ENCODE results near the gene SLC18A3.

The SLC18A3 gene

DNA sequence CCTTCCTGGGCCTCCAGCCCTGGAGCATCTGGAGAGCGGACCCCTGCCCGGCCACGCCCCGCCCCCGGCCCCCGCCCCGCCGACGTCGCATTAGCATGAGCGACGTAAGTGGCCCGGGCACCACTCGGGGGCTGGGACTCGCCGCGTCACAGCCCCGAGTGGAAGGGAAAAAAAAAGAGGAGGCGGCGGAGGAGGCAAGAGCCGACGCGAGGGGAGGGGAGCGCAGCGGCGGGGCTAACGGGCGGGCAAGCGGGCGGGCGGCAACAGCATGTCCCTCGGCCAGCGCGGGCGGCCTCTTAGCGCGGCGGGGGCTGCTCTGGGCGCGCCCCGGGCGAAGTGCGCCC, at the start of gene SLC18A3:
SLC18A3 (plus strand) TSS at position 197 of the 344 bp plus-strand sequence. CDS start 431 bp downstream, outside the sequence.
- DNase-seq (ENCODE audit: low read depth): no peak

DNA sequence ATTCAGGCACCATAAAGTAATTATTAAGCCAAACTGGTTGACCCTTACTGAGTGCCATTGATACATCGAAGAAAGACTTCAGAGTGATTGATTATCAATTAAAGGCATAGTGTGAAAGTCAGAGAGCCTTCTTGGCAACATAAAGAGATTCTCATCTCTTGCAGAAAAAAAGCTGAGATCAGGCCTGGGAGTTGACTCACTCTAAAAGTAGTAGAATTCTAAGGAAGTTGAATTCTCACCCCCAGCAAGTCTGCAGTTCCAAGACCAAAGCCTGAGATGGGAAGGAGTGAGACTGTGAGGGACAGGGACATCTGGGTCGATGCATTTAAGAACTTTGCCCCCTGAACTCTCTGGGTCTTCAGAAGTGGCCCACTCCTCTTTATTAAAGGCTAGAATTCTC, 49.6 kb upstream of the SLC18A3 start:
- DNase-seq (ENCODE audit: low read depth): no peak

DNA sequence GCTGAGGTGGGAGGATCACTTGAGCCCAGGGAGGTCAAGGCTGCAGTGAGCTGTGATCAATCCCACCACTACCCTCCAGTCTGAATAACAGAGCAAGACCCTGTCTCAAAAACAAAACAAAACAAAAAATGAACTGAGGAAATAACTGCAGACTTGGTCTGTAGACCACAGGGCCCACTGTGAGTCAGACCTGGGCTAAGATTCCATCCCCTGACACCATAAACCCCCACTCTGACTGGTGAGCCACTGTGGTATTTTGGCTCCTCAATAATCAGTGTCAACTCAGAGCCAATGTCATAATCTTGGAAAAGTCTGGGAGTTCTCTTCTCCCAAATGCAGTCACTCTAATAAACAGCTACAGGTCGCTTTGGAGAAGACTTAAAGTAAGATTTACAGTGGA, 47.2 kb upstream of the SLC18A3 start:
- no peak for DNase-seq (ENCODE audit: low read depth)

DNA sequence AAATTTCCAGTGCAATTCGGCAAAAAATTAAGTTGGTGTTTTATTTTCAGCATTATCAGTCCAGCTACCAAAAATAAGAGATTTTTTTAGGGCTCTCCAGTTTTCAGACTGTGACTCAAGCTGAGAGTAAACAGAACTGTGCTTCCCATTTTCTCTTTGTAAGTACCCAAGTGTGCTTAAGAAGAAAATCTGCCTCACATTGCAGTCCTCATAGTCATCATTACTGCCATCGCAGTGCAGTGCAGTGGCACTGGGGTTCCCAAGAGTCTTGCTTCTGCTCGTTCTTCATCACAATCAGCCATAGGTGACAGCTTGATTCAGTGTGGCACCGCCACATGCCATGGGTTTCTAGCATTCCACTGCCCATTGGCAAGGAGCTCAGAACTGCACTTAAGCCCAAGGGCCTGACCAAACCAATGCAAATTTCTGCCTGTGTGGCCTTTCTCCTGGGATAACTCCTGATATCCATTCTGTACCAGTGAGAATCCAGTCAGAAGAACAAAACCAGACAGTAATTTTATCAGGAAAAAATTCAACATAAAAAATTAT, 45.6 kb upstream of the SLC18A3 start:
- no peak for DNase-seq (ENCODE audit: low read depth)

DNA sequence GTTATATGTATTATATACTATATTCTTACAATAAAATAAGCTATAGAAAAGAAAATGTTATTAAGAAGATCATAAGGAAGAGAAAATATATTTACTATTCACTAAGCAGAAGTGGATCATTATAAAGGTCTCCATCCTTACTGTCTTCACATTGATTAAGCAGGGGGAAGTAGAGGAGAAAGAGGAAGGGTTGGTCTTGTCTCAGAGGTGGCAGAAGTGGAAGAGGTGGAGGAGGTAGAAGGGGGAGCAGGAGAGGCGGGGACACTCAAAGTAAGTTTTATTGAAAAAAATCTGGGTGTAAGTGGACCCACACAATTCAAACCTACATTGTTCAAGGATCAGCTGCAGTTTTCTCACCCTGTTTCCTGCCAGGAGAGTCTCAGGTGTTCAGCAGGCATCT, 42.3 kb upstream of the SLC18A3 start:
- no peak for DNase-seq (ENCODE audit: low read depth)

DNA sequence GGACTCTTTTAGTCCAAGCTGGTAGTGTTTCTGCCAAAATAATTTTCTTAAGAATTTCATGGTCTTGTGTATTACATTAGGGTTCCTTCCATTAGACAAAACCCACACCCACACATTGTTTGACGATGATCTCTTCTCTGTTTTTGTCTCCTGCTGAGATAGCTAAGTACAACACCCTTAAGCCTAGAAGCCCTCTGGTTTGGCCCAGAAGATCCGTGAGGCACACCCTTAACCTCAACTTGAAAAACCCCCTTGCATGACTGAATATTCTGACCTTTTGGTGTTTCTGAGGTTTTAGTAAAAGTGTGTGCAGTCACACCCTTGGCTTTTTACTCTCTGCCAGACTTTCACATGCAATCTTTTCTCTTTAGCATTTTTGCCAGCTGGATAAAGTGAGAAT, 41.9 kb upstream of the SLC18A3 start:
- no peak for DNase-seq (ENCODE audit: low read depth)

DNA sequence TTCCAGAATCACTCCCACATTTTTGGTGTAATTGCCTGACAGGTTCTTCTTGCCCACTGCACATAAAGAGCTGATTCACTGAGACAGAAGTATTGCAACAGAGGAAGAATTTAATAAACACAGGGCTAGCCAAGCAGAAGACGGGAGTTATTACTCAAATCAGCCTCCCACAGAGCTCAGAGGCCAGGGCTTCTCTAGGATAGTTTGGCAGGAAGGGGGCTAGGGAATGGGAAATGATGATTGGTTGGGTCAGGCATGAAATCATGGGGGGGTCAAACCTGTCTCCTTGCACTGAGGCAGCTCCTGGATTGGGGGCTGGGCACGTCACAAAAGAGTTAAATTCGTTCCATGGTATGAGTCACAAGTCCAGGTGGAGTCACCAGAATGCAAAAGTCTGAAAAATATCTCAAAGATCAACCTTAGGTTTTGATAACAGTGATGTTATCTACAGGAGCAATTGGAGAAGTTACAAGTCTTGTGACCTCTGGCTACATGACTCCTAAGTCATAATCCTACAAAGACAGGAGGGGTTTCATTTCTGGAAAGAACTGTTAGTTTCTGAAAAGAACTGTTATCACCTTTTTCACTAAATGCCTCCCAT, 41.0 kb upstream of the SLC18A3 start:
- no peak for DNase-seq (ENCODE audit: low read depth)

DNA sequence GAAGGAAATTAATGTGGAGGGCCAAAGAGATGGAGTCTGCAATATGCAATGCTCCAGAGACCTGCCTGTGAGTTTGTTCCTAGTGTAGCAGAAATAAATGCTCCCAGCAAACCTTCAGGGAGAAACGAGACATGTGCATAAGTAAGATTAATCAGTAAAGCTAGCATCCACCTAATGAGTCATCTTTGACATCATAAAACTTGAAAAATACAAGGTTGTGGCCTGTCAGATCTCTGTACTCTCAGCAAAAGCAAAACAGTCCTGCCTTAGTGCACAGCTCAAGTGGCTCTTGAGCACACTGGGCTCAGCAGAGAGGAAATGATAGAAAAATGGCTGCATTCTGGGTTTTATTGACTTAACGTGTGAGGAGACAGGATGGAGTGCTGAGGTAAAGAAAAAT, 38.7 kb upstream of the SLC18A3 start:
- DNase-seq (ENCODE audit: low read depth): no peak

DNA sequence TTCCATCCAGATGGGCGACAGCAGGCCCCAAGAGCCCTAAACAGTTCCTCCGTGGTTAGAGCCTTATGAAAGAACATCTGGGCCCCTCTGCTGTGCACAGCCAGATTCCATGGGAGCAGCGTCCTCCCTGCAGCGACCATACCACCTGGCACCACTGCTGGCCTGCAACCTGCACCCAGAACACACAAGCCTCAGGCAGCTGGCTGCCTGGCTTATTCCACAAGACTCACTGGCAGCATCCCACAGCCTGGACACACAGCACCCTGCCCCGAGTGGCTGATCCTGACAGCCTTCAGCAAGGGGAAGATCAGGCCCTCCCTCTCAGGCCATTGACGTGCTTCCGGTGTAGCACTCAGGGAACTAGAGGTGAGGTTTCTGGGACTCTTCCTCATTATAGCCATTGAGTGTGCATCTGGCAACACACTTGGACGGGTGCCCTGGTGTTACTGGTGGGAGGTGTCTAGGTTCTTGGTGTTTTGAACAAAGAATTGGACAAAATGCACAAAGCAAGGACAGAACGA, 37.5 kb upstream of the SLC18A3 start:
- DNase-seq (ENCODE audit: low read depth): no peak

DNA sequence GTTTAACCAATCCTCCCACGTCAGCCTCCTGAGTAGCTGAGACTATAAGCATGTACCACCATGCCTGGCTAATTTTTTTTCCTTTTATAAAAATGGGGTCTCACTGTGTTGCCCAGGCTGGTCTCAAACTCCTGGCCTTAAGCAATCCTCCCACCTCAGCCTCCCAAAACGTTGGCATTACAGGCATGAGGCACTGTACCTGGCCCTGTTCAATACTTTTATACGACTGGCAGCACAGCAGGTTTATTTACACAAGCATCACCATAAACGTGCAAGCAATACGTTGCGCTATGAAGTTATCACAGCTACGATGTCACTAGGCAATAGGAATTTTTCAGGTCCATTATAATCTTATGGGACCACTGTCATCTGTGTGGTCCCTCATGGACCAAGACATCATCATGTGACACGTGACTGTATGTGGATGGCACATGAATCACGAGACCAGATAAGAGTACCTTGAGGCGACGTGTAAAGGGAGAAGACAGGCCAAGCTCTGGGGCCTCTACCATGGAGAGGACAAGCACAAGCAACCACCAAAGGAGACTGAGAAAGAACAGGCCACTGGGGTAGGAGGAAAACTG, 34.5 kb upstream of the SLC18A3 start:
- no peak for DNase-seq (ENCODE audit: low read depth)

DNA sequence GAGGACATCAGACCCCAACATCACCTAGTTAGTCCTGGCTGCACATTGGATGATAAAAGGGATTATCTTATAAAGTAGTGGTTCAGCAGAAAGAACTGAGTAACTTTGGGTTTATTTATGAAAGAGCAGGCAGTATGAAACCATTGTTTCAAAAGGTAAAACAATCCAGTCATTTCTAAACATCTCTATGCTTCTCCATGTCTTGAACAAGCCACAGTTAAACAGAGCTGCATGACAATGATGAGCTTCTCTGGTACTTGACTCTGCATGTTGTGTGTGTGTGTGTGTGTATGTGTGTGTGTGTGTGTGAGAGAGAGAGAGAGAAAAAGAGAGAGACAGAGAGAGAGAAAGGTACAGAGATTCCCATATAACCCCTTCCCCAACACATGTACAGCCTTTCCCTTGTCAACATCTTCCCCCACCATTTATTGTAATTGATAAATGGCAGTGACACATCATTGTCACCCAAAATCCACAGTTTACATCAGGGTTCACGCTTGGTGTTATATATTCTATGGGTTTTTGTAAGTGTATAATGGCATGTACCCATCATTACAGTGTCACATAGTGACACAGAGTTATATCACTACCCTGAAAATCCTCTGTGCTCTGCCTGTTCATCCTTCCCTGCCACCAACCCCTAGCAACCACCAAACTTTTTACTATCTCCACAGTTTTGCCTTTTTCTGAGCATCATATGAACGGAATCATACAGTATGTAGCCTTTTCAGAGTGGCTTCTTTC, 32.8 kb upstream of the SLC18A3 start:
- no peak for DNase-seq (ENCODE audit: low read depth)

DNA sequence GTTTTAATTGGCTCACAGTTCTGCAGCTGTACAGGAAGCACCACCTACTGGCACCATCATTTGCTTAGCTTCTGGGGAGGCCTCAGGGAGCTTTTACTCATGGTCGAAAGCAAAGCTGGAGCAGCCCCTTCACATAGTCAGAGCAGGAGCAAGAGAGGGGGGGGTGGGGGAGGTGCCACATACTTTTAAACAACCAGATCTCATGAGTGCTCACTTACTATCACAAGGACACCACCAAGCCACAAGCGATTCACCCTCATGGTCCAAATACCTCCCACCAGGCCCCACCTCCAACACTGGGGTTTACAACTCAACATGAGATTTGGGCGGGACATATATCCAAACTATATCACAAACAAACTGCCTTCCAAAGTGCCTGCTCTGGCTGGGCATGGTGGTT, 31.7 kb upstream of the SLC18A3 start:
- DNase-seq (ENCODE audit: low read depth): no peak

DNA sequence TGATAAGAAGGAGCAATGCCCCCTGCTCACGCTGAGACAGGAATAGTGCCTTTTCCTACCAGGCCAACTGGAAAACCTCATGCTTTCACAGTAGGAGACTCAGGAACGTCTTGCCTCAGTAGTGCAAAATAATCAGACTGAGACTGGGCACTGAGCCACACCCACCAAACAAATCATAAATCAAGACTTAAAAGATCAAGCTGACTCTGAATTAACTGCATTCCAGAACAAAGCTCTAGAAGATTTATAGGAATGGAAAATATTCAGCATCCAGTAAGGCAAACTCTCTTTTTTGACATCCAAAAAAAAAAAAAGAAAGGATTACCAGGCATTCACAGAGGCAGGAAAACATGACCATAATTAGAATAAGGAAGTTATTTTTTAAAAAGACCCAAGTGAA, 30.5 kb upstream of the SLC18A3 start:
- no peak for DNase-seq (ENCODE audit: low read depth)

DNA sequence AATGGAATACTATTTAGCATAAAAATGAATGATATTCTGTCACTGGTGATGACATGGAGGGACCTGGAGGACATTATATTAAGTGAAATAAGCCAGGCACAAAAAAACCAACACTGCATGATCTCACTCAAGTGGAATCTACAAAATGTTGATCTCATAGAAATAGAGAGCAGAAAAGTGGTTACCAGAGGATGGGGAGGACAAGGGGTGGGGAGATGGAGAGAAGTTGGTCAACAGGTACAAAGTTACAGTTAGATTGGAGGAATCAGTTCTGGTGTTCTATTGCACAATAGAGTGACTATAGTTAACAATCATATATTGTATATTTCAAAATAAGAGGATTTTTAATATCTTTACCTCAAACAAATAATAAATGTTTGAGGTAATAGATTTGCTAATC, 24.7 kb upstream of the SLC18A3 start:
- no peak for DNase-seq (ENCODE audit: low read depth)

DNA sequence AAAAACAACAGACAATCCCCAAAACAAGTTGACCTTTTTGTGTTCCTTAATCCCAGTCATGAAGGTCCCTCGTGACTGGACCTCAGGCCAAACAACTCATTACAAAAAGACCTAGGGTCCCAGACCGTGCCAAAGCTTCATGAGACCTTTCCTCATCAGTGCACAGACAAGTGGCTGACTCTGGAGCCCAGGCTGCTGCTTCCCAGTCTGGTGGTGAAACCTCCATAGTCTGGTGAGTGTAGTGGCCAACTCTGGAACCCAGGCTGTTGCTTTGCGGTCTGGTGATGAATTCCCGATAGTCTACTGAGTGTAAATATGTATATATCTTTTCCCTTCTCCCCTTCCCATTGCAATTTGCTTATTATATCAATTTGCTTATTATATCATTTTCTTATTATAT, 22.1 kb upstream of the SLC18A3 start:
- no peak for DNase-seq (ENCODE audit: low read depth)

DNA sequence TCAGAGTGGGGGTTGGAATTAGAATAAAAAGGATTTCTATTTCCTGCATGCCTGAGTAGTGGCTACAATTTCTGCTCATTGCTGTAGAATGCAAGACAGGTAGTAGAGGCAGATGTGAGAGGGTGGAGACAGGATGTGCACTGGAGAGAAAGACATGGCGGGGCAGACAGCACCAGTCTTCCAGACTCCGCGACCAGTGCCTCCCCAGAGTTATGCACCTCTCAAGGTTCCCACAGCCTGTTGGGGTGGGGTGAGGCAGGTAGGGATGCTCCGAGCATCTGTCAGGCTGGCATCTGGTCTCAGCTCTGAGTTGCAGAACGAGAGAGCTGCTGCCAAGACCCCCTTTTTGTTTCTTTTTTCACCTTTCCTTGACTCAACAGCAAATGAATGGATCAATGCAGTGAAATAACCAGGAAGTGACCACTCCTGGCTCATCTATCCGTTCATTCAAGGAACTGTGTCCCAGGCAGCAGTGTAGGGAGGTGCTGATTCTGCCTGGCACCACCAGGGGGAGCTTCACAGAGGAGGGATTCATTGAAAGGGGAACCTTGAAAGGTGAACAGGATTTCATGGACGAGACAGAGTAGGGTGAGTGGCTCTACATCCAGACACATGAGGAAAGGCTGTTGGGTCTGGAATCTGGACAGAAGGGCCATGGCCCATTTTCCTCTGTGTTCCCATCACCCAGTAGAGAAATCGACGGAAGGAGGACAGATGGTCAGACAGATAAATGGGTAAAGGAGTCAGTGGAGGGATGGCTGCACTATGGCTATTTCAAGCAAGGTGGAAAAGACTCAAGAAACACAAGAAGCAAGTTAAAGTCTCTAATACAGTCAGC, 17.2 kb upstream of the SLC18A3 start:
- peak; percentile 50 for DNase-seq (ENCODE audit: low read depth)

DNA sequence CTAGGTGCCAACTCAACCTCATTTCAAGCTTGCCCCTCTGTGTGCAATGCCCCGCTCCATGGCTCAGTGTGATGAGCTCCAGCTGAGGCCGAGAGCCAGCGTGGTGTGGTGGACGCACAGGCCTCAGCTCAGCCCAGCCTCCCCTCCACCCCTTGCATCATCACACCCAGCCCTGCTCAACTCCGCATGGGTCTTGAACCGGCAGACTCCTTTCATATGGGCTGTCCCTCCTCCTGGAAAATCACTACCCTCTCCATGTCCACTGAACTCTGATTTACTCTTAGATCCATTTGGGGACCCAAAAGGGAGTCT, 16.6 kb upstream of the SLC18A3 start:
- no peak for DNase-seq (ENCODE audit: low read depth)

DNA sequence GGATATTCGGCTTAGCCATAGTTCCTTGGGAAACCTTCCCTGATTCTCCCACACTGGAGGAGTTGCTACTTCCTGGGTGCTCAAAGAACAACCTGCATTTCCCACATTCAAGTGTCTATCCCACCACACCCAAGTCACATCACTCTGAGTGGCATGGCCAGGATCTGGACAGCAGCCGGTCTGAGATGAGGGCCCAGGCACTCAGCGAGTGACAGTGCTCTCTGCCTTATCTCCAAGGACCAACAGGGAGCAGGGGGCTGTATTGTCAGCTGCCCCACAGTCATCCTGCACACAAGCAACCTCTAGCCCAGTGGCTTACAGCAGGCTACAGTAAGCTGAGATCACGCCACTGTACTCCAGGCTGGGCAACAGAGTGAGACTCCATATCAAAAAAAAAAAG, 16.1 kb upstream of the SLC18A3 start:
- DNase-seq (ENCODE audit: low read depth): no peak

DNA sequence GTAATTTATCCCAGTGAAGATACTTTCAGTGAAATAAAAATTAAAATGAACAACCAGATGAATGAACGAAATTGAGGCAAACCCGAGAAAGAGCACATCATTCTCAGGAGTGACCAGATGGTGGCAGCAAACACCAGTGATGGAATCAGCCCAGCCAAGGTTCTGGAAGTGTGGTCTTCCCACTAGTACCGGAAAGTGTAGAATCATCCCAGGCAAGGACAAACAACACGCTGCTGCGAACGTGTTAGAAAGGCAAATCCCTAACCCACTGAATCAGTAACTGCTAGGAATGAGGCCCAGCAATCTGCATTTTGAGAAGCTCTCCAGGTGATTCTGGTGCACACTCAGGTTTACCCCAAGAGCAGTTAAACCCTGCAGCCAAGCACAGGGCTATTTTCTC, 15.5 kb upstream of the SLC18A3 start:
- no peak for DNase-seq (ENCODE audit: low read depth)

DNA sequence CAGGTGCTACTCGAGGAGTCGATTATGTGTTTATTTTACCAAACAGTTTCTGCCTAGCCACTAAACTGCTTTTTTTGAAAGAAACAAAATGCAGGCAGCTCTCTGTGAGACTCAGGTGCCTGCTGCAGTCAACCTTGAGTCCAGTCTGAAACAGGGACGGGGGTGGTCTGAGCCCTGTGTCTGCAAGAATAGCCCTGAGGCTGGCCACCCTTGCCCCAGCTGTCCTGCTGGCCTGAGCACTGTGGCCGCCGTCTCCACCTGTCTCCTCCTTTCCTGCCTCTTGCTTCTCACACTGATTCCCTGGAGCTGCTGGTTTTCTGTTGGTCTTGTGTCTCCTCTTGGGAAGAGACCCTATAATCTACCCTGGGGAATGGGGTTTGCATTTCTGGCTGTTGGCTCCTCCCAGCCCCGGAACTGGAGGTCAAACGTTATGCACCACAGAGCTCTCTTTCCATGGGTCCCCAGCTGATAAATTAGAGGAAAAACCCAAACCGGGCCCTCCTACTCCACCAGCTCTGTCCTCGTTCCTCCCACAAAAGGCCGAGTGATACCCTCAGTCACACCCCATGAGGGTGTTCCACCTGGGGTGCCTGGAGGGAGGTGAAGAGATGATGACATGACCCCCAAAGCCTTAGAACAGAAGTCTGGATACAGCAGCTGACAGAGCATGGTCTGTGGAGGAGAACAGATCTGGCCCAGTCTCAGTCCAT, 15.0 kb upstream of the SLC18A3 start:
- no peak for DNase-seq (ENCODE audit: low read depth)

DNA sequence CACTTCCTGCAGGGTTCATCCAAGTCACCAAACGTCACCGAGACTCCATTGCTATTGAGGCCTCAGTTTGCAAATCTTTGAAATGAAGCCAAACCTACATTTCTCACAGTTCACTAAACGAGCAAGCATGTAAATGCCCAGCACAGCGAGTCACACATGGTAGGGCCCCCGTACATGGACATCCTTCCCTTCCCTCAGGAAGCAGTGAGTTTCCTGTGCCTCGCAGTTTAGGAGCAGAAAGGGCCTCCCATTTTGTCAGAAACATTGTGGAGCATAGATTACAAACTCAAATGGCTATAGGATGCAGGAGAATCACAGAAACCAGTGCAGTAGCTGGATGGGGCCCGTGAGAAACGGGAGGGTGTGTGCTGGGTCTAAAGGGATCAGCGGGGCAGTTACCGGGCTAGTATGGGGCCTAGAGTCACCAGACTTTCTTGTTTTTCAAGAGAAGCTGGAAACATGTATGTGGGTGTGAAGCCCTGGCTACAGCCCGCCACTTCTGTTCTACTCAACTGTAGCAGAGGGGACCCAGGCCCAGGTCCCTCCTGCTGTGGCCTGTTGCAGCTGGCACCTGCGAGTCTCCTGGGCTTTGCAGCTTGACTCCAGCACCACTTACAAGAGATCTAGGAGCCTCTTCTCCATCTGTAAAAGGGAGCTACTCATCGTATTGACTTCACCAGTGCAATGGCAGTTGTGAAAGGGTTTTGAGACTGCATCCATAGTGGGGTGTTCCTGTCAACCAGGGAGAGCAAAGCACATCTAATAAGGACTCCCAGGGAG, 14.2 kb upstream of the SLC18A3 start:
- no peak for DNase-seq (ENCODE audit: low read depth)
